ENCODE measurements around the gene SMAP2. TPM values are rescaled to one million over a fixed set of nuclear protein-coding genes. Genes with fewer than 3 reads are reported as not detected.

Gene SMAP2
- total RNA-seq, 2 donors from 2014 or later = 21.4 to 24.6 TPM

GRCh38 chr1:40454873-40455272 is 81.3 kb downstream of the SMAP2 start:
- H3K4me1 ChIP-seq = peaks cover 9% of the 10 kb centered on the region
- 96 to 100% methylated on average over 1 of the region's 1 CpG for WGBS, 2 donors
- peaks cover 0 to 33% (median 2%) of the 10 kb centered on the region in 3 donors for H3K9me3 ChIP-seq
- DNase-seq (no peak), ATAC-seq (no peak)
- H3K36me3 ChIP-seq (replicated peaks in 1 of 2; ENCODE audit: insufficient read depth in 1 of 2, low read depth in 2 of 2) = peaks cover 0 to 3% of the 10 kb centered on the region in 2 donors
- intact Hi-C loops (cut with DNase I) = no loop called here
- H3K27me3 ChIP-seq = no peaks in the 10 kb centered on the region
- no peak for TF ChIP-seq POLR2A (IDR thresholded peaks at IDR 0.05)
- TF ChIP-seq CTCF (IDR thresholded peaks at IDR 0.05) = no peak
- H3K27ac ChIP-seq = no peak overlapping the region
- no peak overlapping the region for H3K4me3 ChIP-seq

GRCh38 chr1:40462956-40463590 is 89.5 kb downstream of the SMAP2 start:
- no peak for ATAC-seq
- Histone ChIP-seq H3K36me3 (replicated peaks in 1 of 2; ENCODE audit: insufficient read depth in 1 of 2, low read depth in 2 of 2) (no peaks in the 10 kb centered on the region), H3K9me3 (peaks cover 0 to 64% (median 5%) of the 10 kb centered on the region in 3 donors), H3K4me3 (no peak overlapping the region), H3K27ac (no peak overlapping the region), H3K27me3 (no peaks in the 10 kb centered on the region), H3K4me1 (no peaks in the 10 kb centered on the region)
- no peak for DNase-seq
- intact Hi-C loops (cut with DNase I) = no loop called here
- 88 to 97% methylated on average over 3 of the region's 3 CpGs for WGBS, 2 donors
- TF ChIP-seq POLR2A (IDR thresholded peaks at IDR 0.05) (no peak), CTCF (IDR thresholded peaks at IDR 0.05) (no peak)

- DNase-seq = no peak
- WGBS, 2 donors = 86 to 94% methylated on average over 2 of the region's 2 CpGs
- no peak for TF ChIP-seq POLR2A (IDR thresholded peaks at IDR 0.05)
- no peak for TF ChIP-seq CTCF (IDR thresholded peaks at IDR 0.05)
- no peak for ATAC-seq
- intact Hi-C loops (cut with DNase I) = no loop called here
- no peaks in the 10 kb centered on the region for H3K4me1 ChIP-seq
- peaks cover 0 to 25% (median 0%) of the 10 kb centered on the region in 3 donors for H3K9me3 ChIP-seq
- H3K27ac ChIP-seq = no peak overlapping the region
- H3K36me3 ChIP-seq (replicated peaks in 1 of 2; ENCODE audit: insufficient read depth in 1 of 2, low read depth in 2 of 2) = no peaks in the 10 kb centered on the region
- no peak overlapping the region for H3K4me3 ChIP-seq
- H3K27me3 ChIP-seq = no peaks in the 10 kb centered on the region
These were observed 95.8 kb downstream of the SMAP2 start for GRCh38 chr1:40469327-40469726.

Other genes starting within 250 kb of the SMAP2 start
- 1 to 10 TPM; 7.5 to 9.2 TPM for gene RLF, start 212.3 kb upstream of the SMAP2 start, total RNA-seq
- gene TMCO2, start 125.8 kb upstream of the SMAP2 start, total RNA-seq = not detected
- 10 to 100 TPM; 20.8 to 25.7 TPM for gene ZMPSTE24, start 115.5 kb upstream of the SMAP2 start, total RNA-seq
- 10 to 100 TPM in 1 of 2 donors, 1 to 10 TPM in 1; 2.3 to 59.1 TPM for gene COL9A2, start 56.4 kb upstream of the SMAP2 start, total RNA-seq
- gene ZFP69B, start 76.7 kb downstream of the SMAP2 start, total RNA-seq = 1 to 10 TPM in 1 of 2 donors, under 1 TPM in 1; 0.66 to 1.8 TPM
- 1 to 10 TPM in 1 of 2 donors, under 1 TPM in 1; 0.66 to 1.3 TPM for gene ZFP69, start 103.6 kb downstream of the SMAP2 start, total RNA-seq
- 10 to 100 TPM in 1 of 2 donors, 1 to 10 TPM in 1; 5.2 to 12.9 TPM for gene EXO5, start 135.0 kb downstream of the SMAP2 start, total RNA-seq
- 10 to 100 TPM in 1 of 2 donors, 1 to 10 TPM in 1; 3.1 to 17.1 TPM for gene ZNF684, start 157.9 kb downstream of the SMAP2 start, total RNA-seq

Data from body of pancreas (tissue), 4 donors.